A549 (cell line): ENCODE measurements around the gene RAMP1. TPM values are rescaled to one million over a fixed set of nuclear protein-coding genes. Genes with fewer than 3 reads are reported as not detected.

Source experiments
- ATAC-seq, 2 experiments: fragments of 200-7000 bp in 1 of 2; fragments of >200 bp in 1 of 2; cut with Nextera tagmentation in 1 of 2; cut with Tn5 transposase in 1 of 2; 3 replicates each; pipeline versions ENCODE4 v1.8.0 to v1.9.1; 2018 to 2020; ENCODE audit warnings: mild to moderate bottlenecking in 1 of 2, moderate library complexity in 1 of 2
- CTCF ChIA-PET: fragments of 300-600 bp; sonication (Branson Sonifier 250); formaldehyde crosslinking; extraction: SDS; loops from one replicate; lab custom pipeline; 2021; ENCODE audit warnings: antibody characterized with exemption, inconsistent platforms; lab: Yijun Ruan, JAX
- POLR2A ChIA-PET: fragments of 350-600 bp; formaldehyde crosslinking; extraction: SDS; loops from one replicate; lab custom pipeline; 2021; ENCODE audit warnings: antibody characterized with exemption, inconsistent platforms; lab: Yijun Ruan, JAX
- DNase-seq, 2 experiments: peaks; one replicate each; pipeline versions ENCODE4 v3.0.0 to v3.0.0-alpha.2; 2011 to 2016; ENCODE audit warnings: low read depth in 1 of 2, low spot score in 1 of 2
- FAIRE-seq: peaks from 2 replicates; lab custom pipeline; 2011; peaks lifted over from hg19 to GRCh38; lab: Jason Lieb, UNC
- H3K27ac ChIP-seq, 2 experiments: fragments of >200 bp; sonication (Bioruptor Twin); formaldehyde crosslinking; 3 replicates each; pipeline ENCODE4 v1.5.1; 2016 to 2017
- H3K4me1 ChIP-seq: fragments of >200 bp; sonication (Bioruptor Twin); formaldehyde crosslinking; 3 replicates; pipeline ENCODE4 v1.6.1; 2016
- H3K4me2 ChIP-seq: fragments of >200 bp; sonication (Bioruptor Twin); formaldehyde crosslinking; 3 replicates; pipeline ENCODE4 v1.6.1; 2016
- H3K4me3 ChIP-seq: fragments of >200 bp; sonication (Bioruptor Twin); formaldehyde crosslinking; 3 replicates; pipeline ENCODE4 v1.5.1; 2016
- H3K9me3 ChIP-seq: fragments of >200 bp; sonication (Bioruptor Twin); formaldehyde crosslinking; 3 replicates; pipeline ENCODE4 v1.6.1; 2016
- CBX2 ChIP-seq: fragments of 200-600 bp; sonication (generic); IDR thresholded peaks from 2 replicates; pipeline ENCODE4 v1.6.1; 2016; ENCODE audit warnings: low read depth, mild to moderate bottlenecking, borderline replicate concordance
- CBX8 ChIP-seq: fragments of 200-600 bp; sonication (generic); IDR thresholded peaks from 2 replicates; pipeline ENCODE4 v1.6.1; 2016
- CHD4 ChIP-seq: fragments of 200-600 bp; sonication (generic); IDR thresholded peaks from 2 replicates; pipeline ENCODE4 v1.6.1; 2016; ENCODE audit warnings: antibody characterized with exemption, mild to moderate bottlenecking, borderline replicate concordance
- EHMT2 ChIP-seq: fragments of 200-600 bp; sonication (generic); IDR thresholded peaks from 2 replicates; pipeline ENCODE4 v1.6.1; 2016; ENCODE audit warnings: antibody characterized with exemption, low read depth, mild to moderate bottlenecking, moderate library complexity
- ELK1 ChIP-seq: fragments of 150-350 bp; IDR thresholded peaks from 2 replicates; pipeline ENCODE4 v1.6.1; 2014; ENCODE audit warnings: low read depth, mild to moderate bottlenecking, low read length
- FOXS1 ChIP-seq: fragments of 250-450 bp; sonication (Bioruptor Pico); IDR thresholded peaks from 2 replicates; pipeline ENCODE4 v1.5.0; 2020; ENCODE audit warnings: mild to moderate bottlenecking, moderate library complexity
- HOXB5 ChIP-seq: fragments of 250-450 bp; sonication (Bioruptor Pico); IDR thresholded peaks from 2 replicates; pipeline ENCODE4 v1.5.0; 2020; ENCODE audit warnings: mild to moderate bottlenecking, moderate library complexity
- NFE2L2 ChIP-seq: fragments of 150-350 bp; conservative IDR thresholded peaks from 2 replicates; pipeline ENCODE4 v1.6.1; 2014; ENCODE audit warnings: low read length
- PBX3 ChIP-seq: IDR thresholded peaks from 2 replicates; pipeline ENCODE4 v1.6.1; 2012
- PHF8 ChIP-seq: fragments of 200-600 bp; sonication (generic); IDR thresholded peaks from 2 replicates; pipeline ENCODE4 v1.6.1; 2016; ENCODE audit warnings: low read depth, mild to moderate bottlenecking, antibody characterized with exemption, moderate library complexity, borderline replicate concordance
- POLR2A ChIP-seq: IDR thresholded peaks from 2 replicates; pipeline ENCODE4 v1.6.1; 2012; ENCODE audit warnings: mild to moderate bottlenecking, low read length
- POLR2AphosphoS2 ChIP-seq: conservative IDR thresholded peaks from 2 replicates; pipeline ENCODE4 v1.6.1; 2012; ENCODE audit warnings: low read length, improper control_type of control experiment, inconsistent platforms
- RARB ChIP-seq: fragments of 250-450 bp; sonication (Bioruptor Pico); IDR thresholded peaks from 2 replicates; pipeline ENCODE4 v1.8.0; 2021; ENCODE audit warnings: mild to moderate bottlenecking, moderate library complexity
- RCOR1 ChIP-seq: fragments of 150-350 bp; IDR thresholded peaks from 2 replicates; pipeline ENCODE4 v1.6.1; 2014; ENCODE audit warnings: antibody characterized with exemption, low read length, low read depth
- TFCP2L1 ChIP-seq: fragments of 250-450 bp; sonication (Bioruptor Pico); IDR thresholded peaks from 2 replicates; pipeline ENCODE4 v1.5.0; 2021; ENCODE audit warnings: mild to moderate bottlenecking
- TP53 ChIP-seq: fragments of 250-450 bp; sonication (Bioruptor Pico); IDR thresholded peaks from 2 replicates; pipeline ENCODE4 v1.5.0; 2021; ENCODE audit warnings: mild to moderate bottlenecking, moderate library complexity
- ZC3H11A ChIP-seq: fragments of 450-650 bp; IDR thresholded peaks from 2 replicates; pipeline ENCODE4 v1.6.1; 2014; ENCODE audit warnings: antibody characterized with exemption, mild to moderate bottlenecking
- WGBS: methylation state at CpG from one replicate; pipeline ENCODE4 v1.1.6; 2017; ENCODE audit errors: missing lambda C conversion rate; 5-methylcytosine and 5-hydroxymethylcytosine counted together
- polyA plus RNA-seq, 4 experiments: library from polyadenylated mRNA; depleted of rRNA in 3 of 4; stranded (reverse); fragments of >200 nt; fragmentation: RNase III in 1 of 4; extraction: RNeasy Plus Mini Kit Qiagen cat#74134 plus additional on column Dnase treatment in 1 of 4; gene quantifications; 2 replicates in 3 of 4; 3 replicates in 1 of 4; pipeline ENCODE4 v1.2.3, GENCODE V29; 2011 to 2017

Gene RAMP1
- polyA plus RNA-seq, 2 of the 4 experiments (the other 2 are of a cell fraction): not detected

- Histone ChIP-seq H3K27ac (no peak overlapping the region), H3K4me1 (peaks cover 9% of the 10 kb centered on the region; the same call in 2 of the 3 replicates), H3K9me3 (no peaks in the 10 kb centered on the region), H3K4me3 (no peak overlapping the region), H3K4me2 (no peak overlapping the region)
- POLR2A ChIA-PET: no interaction called here
- TF ChIP-seq POLR2AphosphoS2 (no peak), TFCP2L1 (CRISPR knock-in tag) (no peak), ELK1 (no peak), RCOR1 (no peak), CBX8 (no peak), PBX3 (no peak), CHD4 (no peak), ZC3H11A (no peak), RARB (CRISPR knock-in tag) (no peak), CBX2 (no peak), POLR2A (no peak), TP53 (CRISPR knock-in tag) (no peak), FOXS1 (CRISPR knock-in tag) (no peak)
- 51% methylated on average over 9 of the region's 9 CpGs for WGBS
- ATAC-seq (no peak), FAIRE-seq (no peak), DNase-seq (no peak)
- CTCF ChIA-PET: interaction anchor here (1.1 to 1.3 kb wide), 2 partner anchors 9 to 13 kb away, joined by 3 to 4 read pairs; no protein-coding TSS in a partner anchor
Measured at GRCh38 chr2:237931205-237931721, 71.8 kb downstream of the RAMP1 start.

GRCh38 chr2:237932731-237933131, 73.3 kb downstream of the RAMP1 start:
- CTCF ChIA-PET: interaction anchor here (0.7 to 1.1 kb wide), 2 partner anchors 9 to 12 kb away, joined by 3 to 4 read pairs; no protein-coding TSS in a partner anchor
- FAIRE-seq (no peak), ATAC-seq (no peak), DNase-seq (no peak)
- Histone ChIP-seq H3K9me3 (no peaks in the 10 kb centered on the region), H3K4me1 (peaks cover 11% of the 10 kb centered on the region; the same call in 2 of the 3 replicates), H3K4me2 (no peak overlapping the region), H3K27ac (no peak overlapping the region), H3K4me3 (no peak overlapping the region)
- POLR2A ChIA-PET: no interaction called here
- no peak for TF ChIP-seq RCOR1
- TF ChIP-seq EHMT2: no peak
- no peak for TF ChIP-seq HOXB5 (CRISPR knock-in tag)
- TF ChIP-seq PBX3: no peak
- no peak for TF ChIP-seq TFCP2L1 (CRISPR knock-in tag)
- no peak for TF ChIP-seq CHD4
- no peak for TF ChIP-seq RARB (CRISPR knock-in tag)
- TF ChIP-seq PHF8: no peak
- 52% methylated on average over 3 of the region's 3 CpGs for WGBS

GRCh38 chr2:237934186-237934585, 74.8 kb downstream of the RAMP1 start:
- no peak overlapping the region for H3K4me2 ChIP-seq
- no peak for TF ChIP-seq NFE2L2
- POLR2A ChIA-PET: no interaction called here
- peaks cover 15% of the 10 kb centered on the region; the same call in 2 of the 3 replicates for H3K4me1 ChIP-seq
- FAIRE-seq: no peak
- H3K27ac ChIP-seq: no peak overlapping the region
- no peak overlapping the region for H3K4me3 ChIP-seq
- WGBS: 90% methylated on average over 5 of the region's 5 CpGs
- DNase-seq: no peak
- H3K9me3 ChIP-seq: no peaks in the 10 kb centered on the region
- CTCF ChIA-PET: no interaction called here
- peak in 1 of 2 experiments; percentile 49; a peak in 2 of 6 replicates for ATAC-seq
